GM12878 (cell line): ENCODE data around the gene CMSS1. TPM values are rescaled to one million over a fixed set of nuclear protein-coding genes. Genes with fewer than 3 reads are reported as not detected.

Experiments used
- ATAC-seq: fragments of 200-7000 bp; cut with Tn5 transposase; 3 replicates; pipeline ENCODE4 v1.9.1; 2020; ENCODE audit warnings: mild to moderate bottlenecking, moderate library complexity
- BruUV-seq: library from RNA; stranded (reverse); fragments of 400-500 nt; replicated peaks from 2 replicates; lab custom pipeline; 2021; lab: Mats Ljungman, UMichigan
- CTCF ChIA-PET: fragments of 300-600 bp; sonication (Branson Sonifier 250); formaldehyde crosslinking; extraction: SDS; loops from one replicate; lab custom pipeline; 2021; ENCODE audit warnings: inconsistent platforms; lab: Yijun Ruan, JAX
- POLR2A ChIA-PET: fragments of 350-600 bp; formaldehyde crosslinking; extraction: SDS; loops from one replicate; lab custom pipeline; 2021; ENCODE audit warnings: inconsistent platforms; lab: Charles Lee
- RAD21 ChIA-PET: fragments of 300-600 bp; sonication (Branson Sonifier 250); formaldehyde crosslinking; loops from one replicate; lab custom pipeline; 2023; ENCODE audit warnings: antibody characterized with exemption; ENCODE audit not compliant: unreplicated experiment; lab: Charles Lee
- SMC1A ChIA-PET: fragments of 300-600 bp; sonication (Branson Sonifier 250); formaldehyde crosslinking; loops from one replicate; lab custom pipeline; 2023; ENCODE audit not compliant: unreplicated experiment, uncharacterized antibody; lab: Charles Lee
- DNase-seq: peaks from one replicate; pipeline ENCODE4 v3.0.0-alpha.2; 2011; ENCODE audit warnings: low read depth, low spot score
- FAIRE-seq: peaks from 3 replicates; lab custom pipeline; 2011; peaks lifted over from hg19 to GRCh38; lab: Jason Lieb, UNC
- H2AFZ ChIP-seq: 2 replicates; pipeline ENCODE4 v1.6.0; 2011; ENCODE audit warnings: low read depth, low read length, control low read depth; ENCODE audit not compliant: control insufficient read depth
- H3K27ac ChIP-seq: 2 replicates; pipeline ENCODE4 v1.5.1; 2011; ENCODE audit warnings: control low read depth; ENCODE audit not compliant: control insufficient read depth, insufficient read depth
- H3K27me3 ChIP-seq, 2 experiments: replicated peaks in 1 of 2; 2 replicates each; pipeline versions ENCODE4 v1.6.0 to v1.6.1; 2011; ENCODE audit warnings: low read length in 1 of 2; ENCODE audit not compliant: control insufficient read depth in 2 of 2, insufficient read depth in 2 of 2
- H3K36me3 ChIP-seq, 2 experiments: 2 replicates each; pipeline ENCODE4 v1.5.1; 2011; ENCODE audit warnings: low read length in 1 of 2; ENCODE audit not compliant: control insufficient read depth in 2 of 2, insufficient read depth in 2 of 2
- H3K4me1 ChIP-seq: 2 replicates; pipeline ENCODE4 v1.6.1; 2011; ENCODE audit warnings: mild to moderate bottlenecking, low read length, moderate library complexity, mixed read lengths; ENCODE audit not compliant: control insufficient read depth, insufficient read depth
- H3K4me2 ChIP-seq: 2 replicates; pipeline ENCODE4 v1.6.0; 2011; ENCODE audit warnings: control low read depth; ENCODE audit not compliant: control insufficient read depth, insufficient read depth
- H3K4me3 ChIP-seq: fragments of 200-600 bp; sonication (generic); 2 replicates; pipeline ENCODE4 v1.5.1; 2016
- H3K79me2 ChIP-seq: 2 replicates; pipeline ENCODE4 v1.6.0; 2011; ENCODE audit warnings: low read length; ENCODE audit not compliant: control insufficient read depth, insufficient read depth
- H3K9ac ChIP-seq: 2 replicates; pipeline ENCODE4 v1.8.0; 2011; ENCODE audit warnings: low read length, control low read depth, mixed read lengths; ENCODE audit not compliant: control insufficient read depth, insufficient read depth
- H3K9me3 ChIP-seq: replicated peaks from 3 replicates; pipeline ENCODE4 v1.5.1; 2011; ENCODE audit warnings: mild to moderate bottlenecking, low read length; ENCODE audit not compliant: control insufficient read depth, insufficient read depth
- H4K20me1 ChIP-seq: 2 replicates; pipeline ENCODE4 v1.6.0; 2011; ENCODE audit not compliant: control insufficient read depth, insufficient read depth
- CHD4 ChIP-seq: fragments of 200-600 bp; sonication (generic); IDR thresholded peaks from 2 replicates; pipeline ENCODE4 v1.6.1; 2016; ENCODE audit warnings: mild to moderate bottlenecking
- GATAD2B ChIP-seq: fragments of 450-650 bp; conservative IDR thresholded peaks from 2 replicates; pipeline ENCODE4 v1.6.1; 2017; ENCODE audit warnings: low read depth, mild to moderate bottlenecking, moderate library complexity
- MXI1 ChIP-seq: fragments of 150-350 bp; IDR thresholded peaks from 2 replicates; pipeline ENCODE4 v1.6.1; 2011; ENCODE audit warnings: low read depth, mild to moderate bottlenecking, inconsistent platforms, low read length, improper control_type of control experiment
- NRF1 ChIP-seq: conservative IDR thresholded peaks from 2 replicates; pipeline ENCODE4 v1.6.1; 2011; ENCODE audit warnings: mild to moderate bottlenecking, low read depth, low read length, improper control_type of control experiment
- POLR2A ChIP-seq: IDR thresholded peaks from 2 replicates; pipeline ENCODE4 v1.6.1; 2011; ENCODE audit warnings: low read depth, mild to moderate bottlenecking, low read length
- SRF ChIP-seq, 2 experiments: IDR thresholded peaks; 2 replicates each; pipeline ENCODE4 v1.6.1; 2011; ENCODE audit warnings: low read depth in 2 of 2, low read length in 2 of 2, mild to moderate bottlenecking in 1 of 2, moderate library complexity in 1 of 2
- ZNF217 ChIP-seq: fragments of 450-650 bp; IDR thresholded peaks from 2 replicates; pipeline ENCODE4 v1.6.1; 2017; ENCODE audit warnings: antibody characterized with exemption, mild to moderate bottlenecking
- ZNF274 ChIP-seq: IDR thresholded peaks from one replicate; pipeline ENCODE4 v1.8.0; 2011; ENCODE audit not compliant: insufficient read length, insufficient read depth
- in situ Hi-C: fragments of 300-500 bp; cut with MboI; formaldehyde crosslinking; loops from 9 replicates; pipeline ENCODE4 v1.14.3; 2018; ENCODE audit warnings: mixed read lengths
- intact Hi-C: fragments of 100-400 bp; cut with micrococcal nuclease; formaldehyde crosslinking; loops from one replicate; pipeline ENCODE4 v1.14.2; 2022; ENCODE audit not compliant: unreplicated experiment
- polyA plus RNA-seq, 11 experiments: library from polyadenylated mRNA; depleted of rRNA in 4 of 11; unstranded in 6 of 11; stranded (reverse) in 5 of 11; fragments of >200 nt; fragmentation: Nextera tagmentation in 4 of 11; fragmentation: Illumina TruSeq in 1 of 11; extraction: Ambion mirVana in 4 of 11; extraction: Trizol in 1 of 11; gene quantifications; 1 replicate in 1 of 11; 2 replicates in 10 of 11; pipeline versions ENCODE4 v1.2.1 to v1.2.3, GENCODE V29; 2011 to 2016; ENCODE audit warnings: inconsistent platforms in 2 of 11, missing spikeins in 2 of 11, low read depth in 1 of 11
- total RNA-seq, 4 experiments: library from RNA; depleted of rRNA in 3 of 4; stranded (reverse); fragments of >200 nt in 3 of 4; fragmentation: Illumina TruSeq in 1 of 4; extraction: Trizol in 1 of 4; gene quantifications; 2 replicates each; pipeline versions ENCODE4 v1.2.1 to v1.2.3, GENCODE V29; 2013 to 2021
- TF ChIP-seq, protein P1 (sequence below): IDR thresholded peaks from 2 replicates; pipeline ENCODE4 v1.6.1; 2012; ENCODE audit warnings: low read length, inconsistent platforms

CMSS1 gene
- total and polyA plus RNA-seq, 10 of the 15 experiments (the other 5 are each of a cell fraction or from before 2014, with no cell fraction given), result 31.0 to 118 (median 70.1) TPM

DNA sequence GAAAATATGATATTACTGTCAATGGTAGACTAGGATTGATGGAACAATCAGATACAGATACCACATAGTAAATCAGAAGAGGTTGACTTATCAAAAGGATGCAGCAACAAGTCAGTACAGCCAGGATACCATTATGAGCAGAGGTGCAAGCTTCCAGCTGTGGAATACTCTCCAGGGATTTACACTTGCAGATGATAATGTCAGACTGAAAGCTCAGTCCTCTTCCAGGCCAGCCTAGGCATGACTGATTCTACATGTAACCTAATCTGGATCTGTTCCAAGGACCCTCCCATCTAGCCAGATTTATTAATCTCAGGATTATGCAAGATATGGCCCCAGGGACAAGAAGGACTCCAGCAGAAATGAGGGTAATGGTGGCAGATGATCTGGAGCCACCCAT, 288.4 kb downstream of the CMSS1 start:
- Histone ChIP-seq H3K27ac (peak overlapping the region; percentile 75), H3K9me3 (no peaks in the 10 kb centered on the region; the same call in 2 of the 3 replicates), H3K36me3 (no peaks in the 10 kb centered on the region), H3K79me2 (no peaks in the 10 kb centered on the region), H3K4me1 (peaks cover 33% of the 10 kb centered on the region), H3K27me3 (no peaks in the 10 kb centered on the region), H3K4me3 (no peak overlapping the region), H3K4me2 (no peak overlapping the region), H2AFZ (peak overlapping the region; percentile 43), H4K20me1 (no peaks in the 10 kb centered on the region), H3K9ac (no peak overlapping the region)
- ChIA-PET RAD21 (interaction anchor here (0.6 to 2.1 kb wide), 2 partner anchors 154 to 261 kb away, joined by 4 read pairs; no protein-coding TSS in a partner anchor), POLR2A (interaction anchor here (0.6 kb wide), 1 partner anchor 202 kb away, joined by 4 read pairs; no protein-coding TSS in a partner anchor), SMC1A (interaction anchor here (0.5 to 4.8 kb wide), 5 partner anchors 16 to 1439 kb away, joined by 3 to 27 read pairs (median 3); no protein-coding TSS in a partner anchor), CTCF (interaction anchor here (0.8 to 3.7 kb wide), 4 partner anchors 16 to 148 kb away, joined by 3 to 15 read pairs (median 4); no protein-coding TSS in a partner anchor)
- BruUV-seq, result no TSS peak
- DNase-seq, result no peak
- ATAC-seq, result no peak
- intact Hi-C loops (no loop called here), in situ Hi-C loops (no loop called here)
- FAIRE-seq, result no peak
- no peak for TF ChIP-seq ZNF217
- TF ChIP-seq NRF1, result no peak
- TF ChIP-seq, protein P1, sequence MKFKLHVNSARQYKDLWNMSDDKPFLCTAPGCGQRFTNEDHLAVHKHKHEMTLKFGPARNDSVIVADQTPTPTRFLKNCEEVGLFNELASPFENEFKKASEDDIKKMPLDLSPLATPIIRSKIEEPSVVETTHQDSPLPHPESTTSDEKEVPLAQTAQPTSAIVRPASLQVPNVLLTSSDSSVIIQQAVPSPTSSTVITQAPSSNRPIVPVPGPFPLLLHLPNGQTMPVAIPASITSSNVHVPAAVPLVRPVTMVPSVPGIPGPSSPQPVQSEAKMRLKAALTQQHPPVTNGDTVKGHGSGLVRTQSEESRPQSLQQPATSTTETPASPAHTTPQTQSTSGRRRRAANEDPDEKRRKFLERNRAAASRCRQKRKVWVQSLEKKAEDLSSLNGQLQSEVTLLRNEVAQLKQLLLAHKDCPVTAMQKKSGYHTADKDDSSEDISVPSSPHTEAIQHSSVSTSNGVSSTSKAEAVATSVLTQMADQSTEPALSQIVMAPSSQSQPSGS, result no peak
- no peak for TF ChIP-seq MXI1
- no peak for TF ChIP-seq POLR2A
- no peak for TF ChIP-seq ZNF274
- no peak for TF ChIP-seq GATAD2B
- TF ChIP-seq SRF (IDR thresholded peaks at IDR 0.05; ENCODE audit: low read depth in 2 of 2, low read length in 2 of 2), result no peak
- no peak for TF ChIP-seq CHD4
